Right cardiac atrium (tissue), 5 donors: Measurements from ENCODE around the gene KIAA1671. TPM values are rescaled to one million over a fixed set of nuclear protein-coding genes. Genes with fewer than 3 reads are reported as not detected.

Source experiments
- ATAC-seq, 2 donors: fragments of 200-7000 bp; cut with Tn5 transposase; one replicate each; pipeline versions ENCODE4 v1.8.0 to v1.9.1; 2020; ENCODE audit warnings: moderate library complexity in 2 of 2, mild to moderate bottlenecking in 1 of 2
- DNase-seq, 3 donors: peaks; one replicate each; pipeline ENCODE4 v3.0.0-alpha.2; 2020
- H3K27ac ChIP-seq: one replicate; pipeline ENCODE4 v1.5.1; 2013; ENCODE audit warnings: mild to moderate bottlenecking, low read length, control low read depth, moderate library complexity
- H3K27me3 ChIP-seq: one replicate; pipeline ENCODE4 v1.6.1; 2013; ENCODE audit not compliant: control insufficient read depth, insufficient read depth
- H3K4me1 ChIP-seq: one replicate; pipeline ENCODE4 v1.6.1; 2013; ENCODE audit warnings: low read length; ENCODE audit not compliant: control insufficient read depth, insufficient read depth
- H3K4me3 ChIP-seq: one replicate; pipeline ENCODE4 v1.5.1; 2013; ENCODE audit warnings: low read length, control low read depth
- H3K9me3 ChIP-seq: one replicate; pipeline ENCODE4 v1.6.1; 2013; ENCODE audit warnings: low read length; ENCODE audit not compliant: control insufficient read depth
- WGBS: extraction: QIAGEN DNeasy Blood & Tissue Kit; methylation state at CpG from one replicate; pipeline ENCODE4 v1.1.7; 2013; 5-methylcytosine and 5-hydroxymethylcytosine counted together
- intact Hi-C, 4 donors: fragments of 100-400 bp; cut with DNase I; formaldehyde crosslinking; loops; one replicate each; pipeline versions ENCODE4 v1.11.0 to v1.14.0; 2022 to 2023
- polyA plus RNA-seq: library from polyadenylated mRNA; stranded (reverse); fragments of 200-250 nt; gene quantifications from one replicate; pipeline ENCODE4 v1.2.3, GENCODE V29; 2013
- total RNA-seq, 4 donors: library from RNA; stranded (reverse); fragmentation: NEBNext Ultra II Directional; extraction: Animal tissue kit (Norgen Biotek cat#: 25700); gene quantifications; one replicate each; pipeline ENCODE4 v1.2.1, GENCODE V29; 2021
- donor health status: healthy with polysubstance abuse.
- donor health status: DM: no; HTN: yes; CAD: no.
- donor health status: DM: no; HTN: no; CAD: no.
- donor health status: DM: no; HTN: yes; CAD: no; lungs with severe emphysema.
- donor health status: DM: yes; HTN: yes; CAD: no.

KIAA1671 gene
- total and polyA plus RNA-seq, 5 donors = 7.5 to 24.0 (median 19.9) TPM

- peaks cover 7% of the 10 kb centered on the region for H3K4me1 ChIP-seq
- intact Hi-C loops = loop anchor here in 1 of 4 donors (5.0 kb wide), 1 partner anchor 90 kb away; no protein-coding TSS in a partner anchor
- 90% methylated on average over 3 of the region's 3 CpGs for whole genome bisulfite sequencing
Measured at GRCh38 chr22:25082096-25082495, 129.6 kb downstream of the KIAA1671 start.

DNA sequence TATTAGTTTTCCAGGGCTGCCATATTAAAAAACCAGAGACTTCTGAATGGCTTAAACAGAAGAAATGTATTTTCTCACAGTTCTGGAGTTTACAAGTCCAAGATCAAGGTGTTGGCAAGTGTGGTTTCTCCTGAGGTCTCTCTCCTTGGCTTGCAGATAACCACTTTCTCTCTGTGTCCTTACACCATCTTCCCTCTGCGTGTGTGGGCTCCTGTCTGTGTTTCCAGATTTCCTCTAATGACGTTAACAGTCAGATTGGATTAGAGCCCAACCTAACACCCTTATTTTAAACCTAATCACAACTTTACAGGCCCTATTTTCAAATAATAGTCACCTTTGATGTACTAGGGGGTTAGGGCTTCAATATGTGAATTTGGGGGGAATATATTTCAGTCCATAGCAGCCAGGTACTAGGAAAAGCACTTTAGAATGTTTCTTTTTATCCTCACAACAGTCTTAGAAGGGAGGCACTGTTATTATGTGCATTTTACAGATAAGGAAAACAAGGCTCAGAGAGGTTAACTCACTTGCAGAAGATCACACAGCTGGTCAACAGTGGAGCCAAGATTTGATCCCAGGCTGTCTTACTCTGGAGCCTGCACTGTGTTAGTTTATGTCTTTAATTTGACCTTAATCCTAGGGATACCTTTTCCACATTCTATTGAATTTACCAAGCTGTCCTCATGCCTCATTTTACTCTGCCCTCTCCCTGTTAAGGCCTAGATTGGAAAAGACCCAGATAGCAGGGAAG, 130.7 kb downstream of the KIAA1671 start:
- no peaks in the 10 kb centered on the region for H3K9me3 ChIP-seq
- H3K27me3 ChIP-seq = no peaks in the 10 kb centered on the region
- no peak overlapping the region for H3K27ac ChIP-seq
- DNase-seq = no peak
- WGBS = 27% methylated on average over 2 of the region's 2 CpGs
- no peak overlapping the region for H3K4me3 ChIP-seq
- H3K4me1 ChIP-seq = peaks cover 7% of the 10 kb centered on the region
- no peak for ATAC-seq
- intact Hi-C loops = loop anchor here in 1 of 4 donors (5.0 kb wide), 1 partner anchor 89 kb away; no protein-coding TSS in a partner anchor

More at GRCh38 chr22:25082096-25082495, 129.6 kb downstream of the KIAA1671 start:
- Histone ChIP-seq H3K27ac (no peak overlapping the region), H3K27me3 (no peaks in the 10 kb centered on the region), H3K4me3 (no peak overlapping the region), H3K9me3 (no peaks in the 10 kb centered on the region)
- ATAC-seq (no peak), DNase-seq (no peak)

DNA sequence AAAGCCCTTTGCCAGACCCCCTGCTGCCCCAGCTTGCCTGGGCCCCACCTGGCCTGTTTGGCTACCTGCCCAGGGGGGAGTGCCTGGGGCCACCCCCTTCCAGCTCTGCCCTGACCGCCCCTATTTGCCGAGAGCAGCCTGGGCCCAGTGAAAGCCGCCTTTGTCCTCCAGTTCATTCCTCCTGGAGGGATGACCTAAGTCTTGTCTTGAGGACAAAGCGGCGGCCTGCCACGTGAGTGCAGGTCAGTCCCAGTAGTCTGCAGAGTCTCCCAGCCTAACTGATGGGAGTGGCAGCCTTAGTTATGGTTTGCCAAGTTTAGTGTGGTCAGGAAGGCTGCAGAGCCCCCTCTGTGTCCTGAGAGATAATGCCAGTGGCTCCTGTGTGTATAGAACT, 131.3 kb downstream of the KIAA1671 start:
- Histone ChIP-seq H3K9me3 (no peaks in the 10 kb centered on the region), H3K4me3 (no peak overlapping the region), H3K27ac (no peak overlapping the region), H3K4me1 (peaks cover 7% of the 10 kb centered on the region), H3K27me3 (no peaks in the 10 kb centered on the region)
- WGBS = 78% methylated on average over 6 of the region's 6 CpGs
- intact Hi-C loops = loop anchor here in 1 of 4 donors (5.0 kb wide), 1 partner anchor 88 kb away; no protein-coding TSS in a partner anchor
- DNase-seq (peak in 1 of 3 donors; percentile 25), ATAC-seq (peak in 1 of 2 donors; percentile 25)

GRCh38 chr22:25084405-25085107, 132.0 kb downstream of the KIAA1671 start:
- Histone ChIP-seq H3K27ac (no peak overlapping the region), H3K4me1 (peaks cover 7% of the 10 kb centered on the region), H3K4me3 (no peak overlapping the region), H3K9me3 (no peaks in the 10 kb centered on the region), H3K27me3 (no peaks in the 10 kb centered on the region)
- WGBS = 89% methylated on average over 9 of the region's 9 CpGs
- ATAC-seq (no peak), DNase-seq (no peak)
- intact Hi-C loops = loop anchor here in 1 of 4 donors (5.0 kb wide), 1 partner anchor 88 kb away; no protein-coding TSS in a partner anchor

GRCh38 chr22:25085156-25085555, 132.6 kb downstream of the KIAA1671 start:
- H3K4me3 ChIP-seq = no peak overlapping the region
- intact Hi-C loops = no loop called here
- WGBS = 62% methylated on average over 6 of the region's 6 CpGs
- ATAC-seq = no peak
- no peak overlapping the region for H3K27ac ChIP-seq
- no peak for DNase-seq
- H3K4me1 ChIP-seq = peaks cover 10% of the 10 kb centered on the region
- no peaks in the 10 kb centered on the region for H3K27me3 ChIP-seq
- no peaks in the 10 kb centered on the region for H3K9me3 ChIP-seq

GRCh38 chr22:25085930-25086901, 133.7 kb downstream of the KIAA1671 start:
- Histone ChIP-seq H3K9me3 (no peaks in the 10 kb centered on the region), H3K27me3 (no peaks in the 10 kb centered on the region), H3K4me1 (peaks cover 10% of the 10 kb centered on the region), H3K27ac (peak overlapping the region; percentile 44), H3K4me3 (no peak overlapping the region)
- peak; percentile 79 to 90 for ATAC-seq
- intact Hi-C loops = no loop called here
- peak; percentile 65 to 88 (median 87) for DNase-seq
- WGBS = 17% methylated on average over 14 of the region's 14 CpGs

DNA sequence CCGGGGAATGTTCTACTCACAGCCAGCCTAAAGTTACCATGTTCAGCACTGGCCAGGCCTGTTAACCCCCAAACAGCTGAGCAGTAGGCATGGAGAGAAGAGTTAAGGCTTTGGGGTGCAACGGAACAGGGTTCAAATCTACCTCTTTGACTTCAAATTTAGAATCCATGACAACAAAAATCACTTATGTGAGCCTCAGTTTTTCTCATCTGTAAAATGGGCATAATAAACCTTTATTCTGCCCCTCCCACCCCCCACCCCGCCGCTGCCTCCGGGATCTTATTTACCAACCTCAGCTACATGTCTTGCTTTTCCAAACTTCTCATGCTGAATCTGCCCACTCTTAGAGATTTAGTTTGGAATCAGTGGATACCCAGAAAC, 134.4 kb downstream of the KIAA1671 start:
- Histone ChIP-seq H3K4me3 (no peak overlapping the region), H3K27me3 (no peaks in the 10 kb centered on the region), H3K9me3 (no peaks in the 10 kb centered on the region), H3K27ac (no peak overlapping the region), H3K4me1 (peaks cover 10% of the 10 kb centered on the region)
- no peak for DNase-seq
- WGBS = 54% methylated on average over 5 of the region's 5 CpGs
- intact Hi-C loops = no loop called here
- no peak for ATAC-seq

- peak; percentile 40 to 76 for ATAC-seq
- Histone ChIP-seq H3K9me3 (no peaks in the 10 kb centered on the region), H3K27me3 (no peaks in the 10 kb centered on the region), H3K27ac (peak overlapping the region; percentile 19), H3K4me1 (peaks cover 13% of the 10 kb centered on the region), H3K4me3 (no peak overlapping the region)
- intact Hi-C loops = no loop called here
- 57% methylated on average over 9 of the region's 9 CpGs for WGBS
- peak in 2 of 3 donors; percentile 25 to 68 for DNase-seq
Measured at GRCh38 chr22:25090225-25090890, 137.8 kb downstream of the KIAA1671 start.

- WGBS = 69% methylated on average over 9 of the region's 9 CpGs
- Histone ChIP-seq H3K4me3 (no peak overlapping the region), H3K4me1 (peaks cover 13% of the 10 kb centered on the region), H3K9me3 (no peaks in the 10 kb centered on the region), H3K27me3 (no peaks in the 10 kb centered on the region), H3K27ac (no peak overlapping the region)
- ATAC-seq (no peak), DNase-seq (no peak)
- intact Hi-C loops = no loop called here
Measured at GRCh38 chr22:25091458-25091857, 138.9 kb downstream of the KIAA1671 start.

GRCh38 chr22:25092119-25092518, 139.6 kb downstream of the KIAA1671 start:
- Histone ChIP-seq H3K27me3 (no peaks in the 10 kb centered on the region), H3K4me3 (no peak overlapping the region), H3K9me3 (no peaks in the 10 kb centered on the region), H3K27ac (no peak overlapping the region), H3K4me1 (peaks cover 9% of the 10 kb centered on the region)
- 77% methylated on average over 4 of the region's 4 CpGs for WGBS
- ATAC-seq (no peak), DNase-seq (no peak)
- intact Hi-C loops = no loop called here
